Tibial nerve (tissue), 4 donors: ENCODE measurements around the gene PCDH9.

ENCODE experiments used
- EP300 ChIP-seq, 2 donors: sonication (generic); formaldehyde crosslinking; IDR thresholded peaks; one replicate each; pipeline ENCODE4 v1.6.1; 2017; ENCODE audit warnings: antibody characterized with exemption in 2 of 2, mild to moderate bottlenecking in 1 of 2
- POLR2A ChIP-seq, 2 donors: fragments of 450-650 bp; IDR thresholded peaks; one replicate each; pipeline ENCODE4 v1.6.1; 2017; ENCODE audit warnings: antibody characterized with exemption in 2 of 2, mild to moderate bottlenecking in 2 of 2, moderate library complexity in 2 of 2
- TF ChIP-seq, protein P1 (sequence below), 5 experiments: fragments of 200-600 bp in 3 of 5; fragments of 450-650 bp in 2 of 5; sonication (generic) in 3 of 5; IDR thresholded peaks; one replicate each; pipeline ENCODE4 v1.5.1; 2016 to 2019; ENCODE audit warnings: antibody characterized with exemption in 5 of 5, mild to moderate bottlenecking in 3 of 5, moderate library complexity in 2 of 5

DNA sequence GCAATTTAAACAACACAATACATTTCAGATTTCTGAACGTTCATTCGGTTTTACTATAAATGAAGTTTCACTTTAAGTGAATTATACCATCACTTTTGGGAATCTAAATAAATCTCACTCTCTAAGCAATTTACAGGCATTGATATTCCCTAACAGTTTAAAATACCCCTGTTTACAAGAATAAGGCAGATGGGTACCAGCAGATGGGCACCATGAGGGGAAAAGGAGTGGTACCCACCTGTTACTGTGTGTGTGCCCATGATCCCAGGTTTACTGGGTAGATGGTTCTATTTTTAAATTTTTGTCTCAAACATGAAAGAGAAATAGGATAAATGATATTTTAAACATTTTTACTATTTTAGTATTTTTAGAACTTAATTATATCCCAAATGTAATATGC, 212.9 kb downstream of the PCDH9 start:
- TF ChIP-seq, protein P1, sequence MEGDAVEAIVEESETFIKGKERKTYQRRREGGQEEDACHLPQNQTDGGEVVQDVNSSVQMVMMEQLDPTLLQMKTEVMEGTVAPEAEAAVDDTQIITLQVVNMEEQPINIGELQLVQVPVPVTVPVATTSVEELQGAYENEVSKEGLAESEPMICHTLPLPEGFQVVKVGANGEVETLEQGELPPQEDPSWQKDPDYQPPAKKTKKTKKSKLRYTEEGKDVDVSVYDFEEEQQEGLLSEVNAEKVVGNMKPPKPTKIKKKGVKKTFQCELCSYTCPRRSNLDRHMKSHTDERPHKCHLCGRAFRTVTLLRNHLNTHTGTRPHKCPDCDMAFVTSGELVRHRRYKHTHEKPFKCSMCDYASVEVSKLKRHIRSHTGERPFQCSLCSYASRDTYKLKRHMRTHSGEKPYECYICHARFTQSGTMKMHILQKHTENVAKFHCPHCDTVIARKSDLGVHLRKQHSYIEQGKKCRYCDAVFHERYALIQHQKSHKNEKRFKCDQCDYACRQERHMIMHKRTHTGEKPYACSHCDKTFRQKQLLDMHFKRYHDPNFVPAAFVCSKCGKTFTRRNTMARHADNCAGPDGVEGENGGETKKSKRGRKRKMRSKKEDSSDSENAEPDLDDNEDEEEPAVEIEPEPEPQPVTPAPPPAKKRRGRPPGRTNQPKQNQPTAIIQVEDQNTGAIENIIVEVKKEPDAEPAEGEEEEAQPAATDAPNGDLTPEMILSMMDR (IDR thresholded peaks at IDR 0.05) = no peak
- TF ChIP-seq POLR2A (IDR thresholded peaks at IDR 0.05) = no peak
- TF ChIP-seq EP300 (IDR thresholded peaks at IDR 0.05) = no peak
